SK-N-SH (cell line): ENCODE data around the gene CTTN.

Experiments
- CHD2 ChIP-seq: fragments of 150-350 bp; IDR thresholded peaks from 2 replicates; pipeline ENCODE4 v1.6.1; 2018; ENCODE audit warnings: low read length; ENCODE audit not compliant: partially characterized antibody
- CTCF ChIP-seq: fragments of 200-600 bp; sonication (generic); IDR thresholded peaks from 2 replicates; pipeline ENCODE4 v1.6.1; 2017; ENCODE audit warnings: antibody characterized with exemption, mild to moderate bottlenecking, moderate library complexity
- EP300 ChIP-seq, 2 experiments: IDR thresholded peaks; 2 replicates each; pipeline versions ENCODE4 v1.4.0 to v1.6.1; 2012; ENCODE audit warnings: borderline replicate concordance in 1 of 2, low read depth in 1 of 2, low read length in 1 of 2
- EZH2phosphoT487 ChIP-seq: fragments of 200-600 bp; sonication (generic); IDR thresholded peaks from 2 replicates; pipeline ENCODE4 v1.6.1; 2017; ENCODE audit warnings: low read depth, mixed run types, mild to moderate bottlenecking, antibody characterized with exemption, moderate library complexity, borderline replicate concordance
- FOXM1 ChIP-seq: IDR thresholded peaks from 2 replicates; pipeline ENCODE4 v1.4.0; 2012; ENCODE audit warnings: low read depth, mild to moderate bottlenecking
- GATA2 ChIP-seq: sonication (generic); formaldehyde crosslinking; IDR thresholded peaks from 2 replicates; pipeline ENCODE4 v1.5.0; 2020; ENCODE audit warnings: mild to moderate bottlenecking, missing genetic modification reagents
- RAD21 ChIP-seq: IDR thresholded peaks from 2 replicates; pipeline ENCODE4 v1.6.1; 2012; ENCODE audit warnings: mild to moderate bottlenecking, low read length
- RCOR1 ChIP-seq: fragments of 150-350 bp; IDR thresholded peaks from 2 replicates; pipeline ENCODE4 v1.6.1; 2017; ENCODE audit warnings: antibody characterized with exemption, low read length
- RFX5 ChIP-seq: IDR thresholded peaks from 2 replicates; pipeline ENCODE4 v1.6.1; 2012; ENCODE audit warnings: mild to moderate bottlenecking, improper control_type of control experiment, low read length
- SMC3 ChIP-seq: IDR thresholded peaks from 2 replicates; pipeline ENCODE4 v1.6.1; 2012; ENCODE audit warnings: low read depth, low read length, improper control_type of control experiment
- TAF1 ChIP-seq: IDR thresholded peaks from 2 replicates; pipeline ENCODE4 v1.6.1; 2012; ENCODE audit warnings: low read depth, mild to moderate bottlenecking, low read length, moderate library complexity, borderline replicate concordance
- USF2 ChIP-seq: fragments of 150-350 bp; IDR thresholded peaks from 2 replicates; pipeline ENCODE4 v1.6.1; 2017; ENCODE audit warnings: antibody characterized with exemption, low read length, low read depth, borderline replicate concordance
- YY1 ChIP-seq: IDR thresholded peaks from 2 replicates; pipeline ENCODE4 v1.4.0; 2012; ENCODE audit warnings: low read depth, mild to moderate bottlenecking
- TF ChIP-seq, protein P1 (sequence below): IDR thresholded peaks from 2 replicates; pipeline ENCODE4 v1.4.0; 2012; ENCODE audit warnings: low read depth, borderline replicate concordance

DNA sequence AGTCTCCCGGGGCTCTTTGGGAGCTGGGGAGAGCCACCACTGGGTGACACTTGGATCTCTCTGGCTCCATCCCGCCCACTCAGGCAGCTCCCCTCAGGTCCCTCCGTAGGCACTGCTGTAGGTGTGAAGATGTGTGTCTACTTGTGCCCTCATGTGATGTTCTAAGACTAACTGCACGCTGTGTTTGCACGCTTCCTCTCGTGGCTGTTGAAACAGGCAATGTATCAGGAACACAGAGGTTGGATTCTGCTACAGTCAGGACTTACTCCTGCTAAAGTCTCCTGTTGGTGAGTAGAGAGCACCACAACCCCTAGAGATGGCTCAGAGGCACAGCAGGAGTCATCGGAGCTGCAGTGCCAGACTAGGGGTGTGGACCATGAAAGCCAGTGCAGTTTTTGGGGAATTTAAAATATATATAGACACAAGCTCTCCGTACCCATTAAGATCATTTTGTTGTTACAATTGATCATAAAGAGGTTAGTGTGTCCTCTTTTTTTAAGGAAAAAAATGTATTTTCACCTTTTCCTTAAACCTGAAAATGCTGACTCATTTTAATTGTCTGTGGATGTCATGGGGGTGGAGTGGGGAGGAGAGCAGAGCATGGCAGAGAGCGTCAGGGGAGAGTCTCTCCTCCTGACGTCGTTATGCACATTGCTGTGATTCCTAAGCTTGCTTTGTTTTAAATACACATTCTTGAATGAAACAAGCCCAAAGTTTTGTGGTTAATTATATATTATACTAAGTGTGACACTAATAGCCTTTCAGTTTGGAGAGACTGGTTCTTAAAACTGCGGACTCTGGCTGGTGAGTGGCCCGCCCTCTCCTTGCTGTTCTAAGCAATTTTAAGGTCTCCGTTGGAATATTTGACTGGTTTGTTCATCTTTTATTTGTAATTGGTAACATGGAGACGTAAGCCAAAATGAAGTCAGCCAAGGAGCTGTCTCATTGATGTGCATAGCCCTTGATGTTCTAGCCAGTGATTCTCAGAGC is 16.2 kb upstream of the CTTN start:
- TF ChIP-seq CTCF (no peak), RCOR1 (no peak), CHD2 (no peak), RAD21 (no peak), EP300 (IDR thresholded peaks at IDR 0.05; ENCODE audit: borderline replicate concordance in 1 of 2, low read depth in 1 of 2, low read length in 1 of 2) (no peak), RFX5 (no peak), USF2 (no peak), EZH2phosphoT487 (no peak), SMC3 (no peak), YY1 (no peak), GATA2 (CRISPR knock-in tag) (no peak), TAF1 (no peak), FOXM1 (no peak)
- TF ChIP-seq, protein P1, sequence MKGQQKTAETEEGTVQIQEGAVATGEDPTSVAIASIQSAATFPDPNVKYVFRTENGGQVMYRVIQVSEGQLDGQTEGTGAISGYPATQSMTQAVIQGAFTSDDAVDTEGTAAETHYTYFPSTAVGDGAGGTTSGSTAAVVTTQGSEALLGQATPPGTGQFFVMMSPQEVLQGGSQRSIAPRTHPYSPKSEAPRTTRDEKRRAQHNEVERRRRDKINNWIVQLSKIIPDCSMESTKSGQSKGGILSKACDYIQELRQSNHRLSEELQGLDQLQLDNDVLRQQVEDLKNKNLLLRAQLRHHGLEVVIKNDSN: no peak
